IPS DF 6.9 (cell line): ENCODE measurements around the gene MAST2.

Source experiments
- DNase-seq: peaks from one replicate; pipeline ENCODE4 v3.0.0-alpha.2; 2013; ENCODE audit warnings: low read depth, low spot score
- H3K27ac ChIP-seq: one replicate; pipeline ENCODE4 v1.5.1; 2013; ENCODE audit warnings: low read length, control low read depth
- H3K27me3 ChIP-seq: 2 replicates; pipeline ENCODE4 v1.6.1; 2013; ENCODE audit warnings: mild to moderate bottlenecking, low read length; ENCODE audit not compliant: control insufficient read depth, insufficient read depth
- H3K36me3 ChIP-seq: 2 replicates; pipeline ENCODE4 v1.6.1; 2013; ENCODE audit warnings: low read length; ENCODE audit not compliant: control insufficient read depth, insufficient read depth
- H3K4me1 ChIP-seq: 2 replicates; pipeline ENCODE4 v1.6.1; 2013; ENCODE audit warnings: low read length; ENCODE audit not compliant: control insufficient read depth, insufficient read depth
- H3K4me3 ChIP-seq: 2 replicates; pipeline ENCODE4 v1.5.1; 2013; ENCODE audit warnings: mild to moderate bottlenecking, low read length
- H3K9me3 ChIP-seq: 2 replicates; pipeline ENCODE4 v1.6.1; 2013; ENCODE audit warnings: low read length, inconsistent platforms; ENCODE audit not compliant: control insufficient read depth, insufficient read depth
- WGBS: extraction: QIAGEN DNeasy Blood & Tissue Kit; methylation state at CpG from one replicate; pipeline ENCODE4 v1.1.7; 2013; ENCODE audit warnings: mixed read lengths, missing lambda C conversion rate; ENCODE audit not compliant: insufficient read length, insufficient coverage; 5-methylcytosine and 5-hydroxymethylcytosine counted together

The MAST2 gene

DNA sequence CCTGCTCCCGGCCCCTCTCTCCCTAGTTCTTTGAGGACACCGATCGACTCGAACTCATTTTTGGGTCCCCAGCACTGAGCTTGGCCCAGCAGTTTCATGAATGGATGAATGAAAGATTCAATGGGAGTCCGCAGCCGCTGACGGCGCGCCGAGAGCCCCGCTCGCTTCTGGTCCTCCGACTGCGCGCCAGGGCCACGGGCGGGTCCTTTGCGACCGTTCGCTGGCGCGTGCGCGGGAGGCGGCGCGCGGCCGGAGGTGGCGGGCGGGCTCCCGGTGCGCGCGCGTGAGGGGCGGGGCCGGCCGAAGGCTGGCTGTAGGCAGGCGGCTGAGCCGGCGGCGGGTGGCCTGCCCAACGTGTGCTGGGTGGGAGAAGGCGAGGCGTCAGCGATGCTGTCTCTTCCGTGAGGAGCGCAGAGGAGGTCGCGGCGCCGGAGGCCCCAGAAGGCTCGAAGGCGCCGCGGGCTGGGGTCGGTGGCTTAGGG, at the start of gene MAST2:
MAST2 (plus strand) TSS at position 314 of the 482 bp plus-strand sequence. CDS start 284 bp downstream, outside the sequence.
- Histone ChIP-seq H3K27me3 (no peaks in the 10 kb centered on the region), H3K9me3 (no peaks in the 10 kb centered on the region), H3K36me3 (no peaks in the 10 kb centered on the region), H3K27ac (no peak within 1 kb of the TSS), H3K4me3 (peak within 1 kb of the TSS; percentile 79; the same call in 1 of the 2 replicates), H3K4me1 (peaks cover 4% of the 10 kb centered on the region; the same call in 1 of the 2 replicates)
- no CpG with 5 or more reads among the region's 58 CpGs for WGBS
- peak; percentile 48 for DNase-seq

DNA sequence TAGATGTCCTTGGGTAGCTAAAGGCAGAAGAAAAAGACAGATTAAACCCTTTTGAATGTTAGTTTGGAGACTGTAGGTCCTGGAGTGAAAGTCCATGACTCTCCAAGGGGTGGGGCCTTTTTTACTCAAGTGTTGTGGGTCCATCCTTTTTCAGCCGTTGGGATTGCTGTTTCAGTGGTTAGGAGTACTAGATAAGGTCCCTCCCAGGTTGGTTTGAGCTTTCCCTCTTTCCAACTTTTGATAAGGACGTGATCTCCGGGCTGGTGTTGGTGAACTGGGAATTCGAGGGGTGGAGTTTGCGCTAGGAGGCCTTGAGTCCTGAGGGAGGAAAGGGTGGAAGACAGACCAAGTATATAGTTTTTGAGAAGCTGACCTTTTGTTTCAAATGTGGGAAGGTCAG, 47.7 kb upstream of the MAST2 start:
- Histone ChIP-seq H3K36me3 (no peaks in the 10 kb centered on the region), H3K4me1 (no peaks in the 10 kb centered on the region), H3K9me3 (no peaks in the 10 kb centered on the region), H3K4me3 (no peak overlapping the region), H3K27me3 (no peaks in the 10 kb centered on the region), H3K27ac (no peak overlapping the region)
- DNase-seq = no peak
- no CpG with 5 or more reads among the region's 5 CpGs for WGBS

DNA sequence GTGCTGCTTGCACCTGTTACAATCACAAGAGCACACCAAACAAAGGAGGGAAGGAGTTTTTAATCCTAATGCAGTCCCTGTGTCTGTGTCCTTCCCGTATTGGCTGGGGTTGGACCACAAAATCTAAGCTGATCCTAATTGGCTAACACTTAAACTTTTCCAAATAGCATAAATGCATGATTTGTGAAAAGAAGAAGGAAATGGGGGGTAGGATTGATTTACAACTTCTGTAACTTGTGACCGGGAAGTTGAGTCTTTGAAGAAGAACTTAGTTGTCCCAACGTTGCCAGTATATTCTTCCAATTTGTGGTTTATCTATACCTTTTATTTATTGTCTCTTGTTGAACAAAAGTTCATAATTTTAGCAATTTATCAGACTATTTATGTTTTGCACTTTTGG, 41.1 kb upstream of the MAST2 start:
- no peaks in the 10 kb centered on the region for H3K4me1 ChIP-seq
- H3K9me3 ChIP-seq = no peaks in the 10 kb centered on the region; the same call in 1 of the 2 replicates
- H3K4me3 ChIP-seq = no peak overlapping the region
- no peak overlapping the region for H3K27ac ChIP-seq
- no peaks in the 10 kb centered on the region for H3K36me3 ChIP-seq
- no peak for DNase-seq
- H3K27me3 ChIP-seq = no peaks in the 10 kb centered on the region
- WGBS = no CpG with 5 or more reads among the region's 3 CpGs

DNA sequence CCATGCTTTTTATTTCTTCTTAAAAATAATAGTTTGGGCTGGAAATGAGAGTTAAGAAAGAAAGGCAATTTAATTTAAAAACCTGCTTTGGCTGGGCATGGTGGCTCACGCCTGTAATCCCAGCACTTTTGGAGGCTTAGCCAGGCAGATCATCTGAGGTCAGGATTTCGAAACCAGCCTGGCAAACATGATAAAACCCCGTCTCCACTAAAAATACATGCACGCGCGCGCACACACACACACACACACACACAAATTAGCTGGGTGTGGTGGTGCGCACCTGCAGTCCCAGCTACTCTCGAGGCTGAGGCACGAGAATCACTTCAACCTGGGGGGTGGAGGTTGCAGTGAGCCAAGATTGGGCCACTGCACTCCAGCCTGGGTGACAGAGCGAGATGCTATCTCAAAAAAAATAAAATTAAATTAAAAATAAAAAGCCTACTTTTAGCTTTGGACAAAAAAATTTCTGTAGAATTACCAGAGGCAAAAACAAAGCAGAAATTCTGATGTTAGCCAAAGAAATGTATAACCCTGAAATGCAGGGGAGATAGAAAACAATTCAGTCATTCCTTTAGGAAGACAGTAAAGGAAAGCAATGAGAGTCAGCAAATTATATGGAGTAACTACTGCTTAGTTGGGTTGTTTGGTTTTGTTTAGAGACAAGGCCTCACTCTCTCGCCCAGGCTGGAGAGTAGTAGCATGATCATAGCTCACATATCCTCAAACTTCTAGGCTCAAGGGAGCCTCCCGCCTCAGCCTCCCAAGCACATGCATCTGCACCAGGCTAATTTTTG, 37.2 kb upstream of the MAST2 start:
- no peak overlapping the region for H3K4me3 ChIP-seq
- no peaks in the 10 kb centered on the region for H3K27me3 ChIP-seq
- no peaks in the 10 kb centered on the region; the same call in 1 of the 2 replicates for H3K9me3 ChIP-seq
- H3K27ac ChIP-seq = no peak overlapping the region
- no CpG with 5 or more reads among the region's 13 CpGs for WGBS
- no peaks in the 10 kb centered on the region for H3K36me3 ChIP-seq
- H3K4me1 ChIP-seq = no peaks in the 10 kb centered on the region
- no peak for DNase-seq

DNA sequence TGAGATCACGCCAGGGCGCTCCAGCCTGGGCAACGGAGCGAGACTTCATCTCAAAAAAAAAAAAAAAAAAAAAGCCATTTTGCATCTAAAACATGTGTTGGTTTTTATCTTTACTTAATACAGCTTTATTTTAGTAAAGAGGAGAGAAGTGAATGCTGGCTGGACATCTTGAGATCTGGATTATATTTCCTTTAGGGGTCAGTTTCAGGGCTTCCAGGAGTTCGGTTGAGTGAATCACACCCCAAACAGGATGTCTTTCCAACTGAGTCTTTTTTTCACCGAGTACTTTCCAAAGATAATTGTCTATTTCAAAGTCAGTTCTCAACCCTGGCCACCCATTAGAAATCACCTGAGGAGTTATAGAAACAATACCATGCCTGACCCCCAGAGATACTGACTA, 36.4 kb upstream of the MAST2 start:
- Histone ChIP-seq H3K36me3 (no peaks in the 10 kb centered on the region), H3K27ac (no peak overlapping the region), H3K9me3 (no peaks in the 10 kb centered on the region; the same call in 1 of the 2 replicates), H3K27me3 (no peaks in the 10 kb centered on the region), H3K4me1 (no peaks in the 10 kb centered on the region), H3K4me3 (no peak overlapping the region)
- no peak for DNase-seq
- WGBS = no CpG with 5 or more reads among the region's 6 CpGs

DNA sequence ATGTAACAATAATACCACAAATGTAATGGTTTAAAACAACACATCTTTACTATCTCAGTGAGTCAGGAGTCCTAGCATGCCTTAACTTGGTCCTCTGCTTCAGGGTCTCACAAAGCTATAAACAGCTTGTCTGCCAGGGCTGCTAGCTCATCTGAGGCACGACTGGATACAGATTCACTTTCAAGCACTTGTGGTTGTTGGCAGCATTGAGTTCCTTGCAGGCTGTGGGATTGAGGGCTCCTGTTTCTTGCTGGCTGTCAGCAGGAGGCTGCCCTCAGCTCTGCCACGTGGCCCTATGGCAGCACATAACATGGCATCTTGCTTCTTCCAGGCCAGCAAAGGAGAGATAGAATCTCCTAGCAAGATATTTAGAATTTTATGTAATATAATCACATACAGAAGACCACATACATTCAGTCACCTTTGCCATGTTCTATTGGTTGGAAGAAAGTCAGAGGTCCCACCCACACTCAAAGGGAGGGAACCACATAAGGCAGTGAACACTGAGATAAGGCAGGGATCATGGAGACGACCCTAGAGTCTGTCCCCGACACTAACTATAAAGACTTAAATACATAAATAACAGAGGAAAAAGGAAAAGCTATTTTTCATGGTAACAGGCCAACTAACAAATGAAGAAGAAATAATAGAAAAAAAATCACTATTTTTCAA, 34.0 kb upstream of the MAST2 start:
- H3K4me1 ChIP-seq = no peaks in the 10 kb centered on the region
- no peak for DNase-seq
- no peaks in the 10 kb centered on the region for H3K27me3 ChIP-seq
- H3K36me3 ChIP-seq = no peaks in the 10 kb centered on the region
- no CpG with 5 or more reads among the region's 4 CpGs for WGBS
- no peaks in the 10 kb centered on the region; the same call in 1 of the 2 replicates for H3K9me3 ChIP-seq
- H3K4me3 ChIP-seq = no peak overlapping the region
- no peak overlapping the region for H3K27ac ChIP-seq

DNA sequence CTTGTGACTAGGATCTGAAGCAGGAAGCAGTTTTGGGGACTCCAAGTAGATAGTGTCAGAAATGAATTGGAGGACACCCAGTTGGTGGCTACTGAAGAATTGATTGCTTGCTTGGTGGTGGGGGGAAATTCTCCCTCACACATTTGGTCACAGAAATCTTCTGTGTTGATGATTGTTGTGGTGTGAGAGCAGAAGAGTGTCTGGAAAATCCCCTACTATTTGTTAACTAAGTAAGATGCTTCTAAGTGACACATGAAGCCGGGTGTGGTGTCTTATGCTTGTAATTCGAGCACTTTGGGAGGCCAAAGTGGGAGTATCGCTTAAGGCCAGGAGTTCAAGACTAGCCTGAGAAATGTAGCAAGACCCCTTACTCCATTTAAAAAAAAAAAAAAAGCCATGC, 30.4 kb upstream of the MAST2 start:
- no CpG with 5 or more reads among the region's 3 CpGs for WGBS
- H3K27ac ChIP-seq = no peak overlapping the region
- H3K27me3 ChIP-seq = no peaks in the 10 kb centered on the region
- H3K36me3 ChIP-seq = no peaks in the 10 kb centered on the region
- no peak for DNase-seq
- H3K9me3 ChIP-seq = no peaks in the 10 kb centered on the region
- H3K4me3 ChIP-seq = no peak overlapping the region
- no peaks in the 10 kb centered on the region for H3K4me1 ChIP-seq

DNA sequence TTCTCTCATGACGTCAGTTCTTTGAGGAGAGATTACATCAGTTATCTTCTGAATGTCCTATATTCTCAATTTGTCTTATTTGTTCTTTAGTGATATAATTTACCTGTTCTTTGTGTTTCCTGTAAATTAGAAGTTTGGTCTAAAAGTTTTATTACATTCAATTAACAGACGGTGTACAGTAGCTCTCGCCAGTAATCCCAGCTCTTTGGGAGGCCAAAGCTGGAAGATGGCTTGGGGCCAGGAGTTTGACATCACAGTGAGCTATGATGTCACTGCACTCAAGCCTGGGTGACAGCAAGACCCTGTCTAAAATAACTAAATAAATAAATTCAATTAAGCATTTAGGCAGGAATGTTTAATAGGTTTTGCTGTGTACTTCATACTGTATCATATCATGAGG, 27.6 kb upstream of the MAST2 start:
- no peaks in the 10 kb centered on the region for H3K9me3 ChIP-seq
- H3K4me3 ChIP-seq = no peak overlapping the region
- H3K4me1 ChIP-seq = no peaks in the 10 kb centered on the region
- H3K27me3 ChIP-seq = no peaks in the 10 kb centered on the region
- DNase-seq = no peak
- H3K36me3 ChIP-seq = no peaks in the 10 kb centered on the region
- no peak overlapping the region for H3K27ac ChIP-seq
- WGBS = no CpG with 5 or more reads among the region's 3 CpGs

DNA sequence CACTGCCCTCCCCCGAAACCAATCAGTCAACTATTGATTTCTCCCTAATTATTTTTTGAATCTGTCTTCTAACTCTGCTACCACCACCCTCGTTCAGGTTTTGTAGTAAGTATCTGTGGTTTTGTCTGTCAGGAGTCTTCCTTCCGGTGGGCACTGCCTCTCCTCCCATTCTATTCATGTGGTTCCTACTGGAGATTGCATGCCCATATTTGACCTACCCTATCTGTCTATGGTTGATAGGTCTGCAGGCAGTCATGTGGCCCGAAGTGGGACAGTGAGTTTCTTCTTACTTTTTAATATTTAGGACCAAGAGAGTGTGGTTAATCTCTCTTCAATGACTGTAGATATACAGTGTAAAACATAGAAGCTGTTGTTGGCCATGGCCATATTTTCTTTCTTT, 17.8 kb upstream of the MAST2 start:
- no peaks in the 10 kb centered on the region for H3K4me1 ChIP-seq
- H3K27me3 ChIP-seq = no peaks in the 10 kb centered on the region
- H3K27ac ChIP-seq = no peak overlapping the region
- no peak for DNase-seq
- no CpG with 5 or more reads among the region's 4 CpGs for WGBS
- H3K36me3 ChIP-seq = no peaks in the 10 kb centered on the region
- H3K9me3 ChIP-seq = no peaks in the 10 kb centered on the region
- no peak overlapping the region for H3K4me3 ChIP-seq

DNA sequence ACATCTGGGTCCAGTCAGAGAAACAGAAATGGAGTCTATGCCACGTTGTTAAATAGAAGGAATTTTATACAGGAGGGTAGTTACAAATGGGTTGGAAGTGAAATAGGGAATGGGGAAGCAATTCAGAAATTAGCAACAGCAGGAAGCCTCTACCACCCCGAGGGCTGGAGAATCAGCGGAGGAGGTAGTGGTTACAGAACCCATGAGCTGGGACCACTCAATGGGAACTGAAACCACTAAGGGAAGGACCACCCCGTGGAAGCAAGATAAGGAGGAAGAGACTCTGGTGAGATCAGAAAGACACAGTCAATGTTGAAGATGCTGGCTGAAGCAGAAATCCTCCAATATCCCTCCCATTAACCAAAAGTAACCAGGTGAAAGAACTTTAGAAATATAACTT, 15.5 kb upstream of the MAST2 start:
- Histone ChIP-seq H3K4me1 (no peaks in the 10 kb centered on the region), H3K4me3 (no peak overlapping the region), H3K27ac (no peak overlapping the region), H3K27me3 (no peaks in the 10 kb centered on the region), H3K36me3 (no peaks in the 10 kb centered on the region), H3K9me3 (no peaks in the 10 kb centered on the region)
- WGBS = no CpG with 5 or more reads among the region's 4 CpGs
- DNase-seq = no peak
